Osteoblast (primary cell): Measurements from ENCODE around the gene C16orf74. TPM values are rescaled to one million over a fixed set of nuclear protein-coding genes. Genes with fewer than 3 reads are reported as not detected.

Source experiments
- DNase-seq: peaks from one replicate; pipeline ENCODE4 v3.0.0; 2011; ENCODE audit warnings: low spot score, mixed read lengths; ENCODE audit not compliant: insufficient read length; ENCODE audit errors: missing footprints
- H2AFZ ChIP-seq: 2 replicates; pipeline ENCODE4 v1.6.0; 2011; ENCODE audit warnings: mild to moderate bottlenecking, low read length
- H3K27ac ChIP-seq: 2 replicates; pipeline ENCODE4 v1.5.1; 2011; ENCODE audit warnings: mild to moderate bottlenecking, low read depth, low read length, moderate library complexity
- H3K27me3 ChIP-seq: 2 replicates; pipeline ENCODE4 v1.6.0; 2012; ENCODE audit warnings: mild to moderate bottlenecking, control low read depth, inconsistent platforms, low read length, moderate library complexity; ENCODE audit not compliant: insufficient read depth
- H3K36me3 ChIP-seq: 2 replicates; pipeline ENCODE4 v1.5.1; 2011; ENCODE audit warnings: mild to moderate bottlenecking, low read length, control low read depth, moderate library complexity; ENCODE audit not compliant: insufficient read depth
- H3K4me1 ChIP-seq: 2 replicates; pipeline ENCODE4 v1.5.1; 2011; ENCODE audit warnings: mild to moderate bottlenecking, low read length, control low read depth, moderate library complexity; ENCODE audit not compliant: insufficient read depth
- H3K4me2 ChIP-seq: 2 replicates; pipeline ENCODE4 v1.6.0; 2011; ENCODE audit warnings: mild to moderate bottlenecking, low read length; ENCODE audit not compliant: insufficient read depth
- H3K4me3 ChIP-seq: fragments of 200-600 bp; sonication (generic); 3 replicates; pipeline ENCODE4 v1.5.1; 2012; ENCODE audit warnings: mild to moderate bottlenecking, low read length, inconsistent platforms; ENCODE audit not compliant: insufficient read depth
- H3K79me2 ChIP-seq: 2 replicates; pipeline ENCODE4 v1.6.0; 2012; ENCODE audit warnings: mild to moderate bottlenecking, low read length, control low read depth, inconsistent platforms; ENCODE audit not compliant: insufficient read depth
- H3K9me3 ChIP-seq: 2 replicates; pipeline ENCODE4 v1.5.1; 2011; ENCODE audit warnings: low read depth, low read length, control low read depth
- H4K20me1 ChIP-seq: 2 replicates; pipeline ENCODE4 v1.6.0; 2012; ENCODE audit warnings: mild to moderate bottlenecking, low read length, control low read depth; ENCODE audit not compliant: insufficient read depth
- total RNA-seq: library from RNA; depleted of rRNA; stranded (reverse); fragments of >200 nt; gene quantifications from 2 replicates; pipeline ENCODE4 v1.2.3, GENCODE V29; 2012
- TF ChIP-seq, protein P1 (sequence below): IDR thresholded peaks from 2 replicates; pipeline ENCODE4 v1.5.1; 2011; ENCODE audit warnings: mild to moderate bottlenecking, low read depth, low read length, moderate library complexity; ENCODE audit errors: extremely low read depth

The C16orf74 gene
- total RNA-seq, 1 donor, result 0.72 TPM

DNA sequence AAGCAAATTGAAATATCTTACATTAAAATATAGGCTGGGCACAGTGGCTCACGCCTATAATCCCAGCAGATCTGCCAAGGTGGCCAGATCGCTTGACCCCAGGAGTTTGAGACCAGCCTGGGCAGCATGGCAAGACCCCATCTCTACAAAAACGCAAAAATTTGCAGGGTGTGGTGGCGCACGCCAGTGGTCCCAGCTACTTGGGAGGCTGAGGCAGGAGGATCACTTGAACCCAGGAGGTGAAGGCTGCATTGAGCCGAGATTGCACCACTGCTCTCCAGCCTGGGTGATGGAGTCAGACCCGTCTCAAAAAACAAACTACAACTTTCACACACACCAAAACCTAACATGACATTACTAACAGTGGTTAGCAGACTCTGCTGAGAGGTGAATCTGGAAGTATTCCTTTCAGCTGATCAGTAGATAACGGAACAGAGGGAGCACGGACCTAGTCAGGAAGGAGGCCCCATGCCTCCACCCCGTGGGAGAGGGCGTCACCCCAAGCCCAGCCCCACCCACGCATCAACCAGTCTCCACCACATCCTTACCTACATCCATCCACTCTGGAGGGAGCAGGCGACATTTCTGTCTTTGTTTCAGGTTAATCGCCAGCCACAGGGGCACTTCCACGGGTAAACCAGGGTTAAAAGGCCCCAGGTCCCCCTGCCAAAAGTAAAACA is 63.8 kb downstream of the C16orf74 start:
- Histone ChIP-seq H2AFZ (no peak overlapping the region), H3K4me1 (peaks cover 5% of the 10 kb centered on the region), H3K4me2 (no peak overlapping the region), H4K20me1 (no peaks in the 10 kb centered on the region), H3K4me3 (no peak overlapping the region), H3K9me3 (no peaks in the 10 kb centered on the region), H3K27me3 (peaks cover 5% of the 10 kb centered on the region), H3K79me2 (peaks cover 2% of the 10 kb centered on the region), H3K36me3 (no peaks in the 10 kb centered on the region), H3K27ac (no peak overlapping the region)
- DNase-seq, result peak; percentile 67
- TF ChIP-seq, protein P1, sequence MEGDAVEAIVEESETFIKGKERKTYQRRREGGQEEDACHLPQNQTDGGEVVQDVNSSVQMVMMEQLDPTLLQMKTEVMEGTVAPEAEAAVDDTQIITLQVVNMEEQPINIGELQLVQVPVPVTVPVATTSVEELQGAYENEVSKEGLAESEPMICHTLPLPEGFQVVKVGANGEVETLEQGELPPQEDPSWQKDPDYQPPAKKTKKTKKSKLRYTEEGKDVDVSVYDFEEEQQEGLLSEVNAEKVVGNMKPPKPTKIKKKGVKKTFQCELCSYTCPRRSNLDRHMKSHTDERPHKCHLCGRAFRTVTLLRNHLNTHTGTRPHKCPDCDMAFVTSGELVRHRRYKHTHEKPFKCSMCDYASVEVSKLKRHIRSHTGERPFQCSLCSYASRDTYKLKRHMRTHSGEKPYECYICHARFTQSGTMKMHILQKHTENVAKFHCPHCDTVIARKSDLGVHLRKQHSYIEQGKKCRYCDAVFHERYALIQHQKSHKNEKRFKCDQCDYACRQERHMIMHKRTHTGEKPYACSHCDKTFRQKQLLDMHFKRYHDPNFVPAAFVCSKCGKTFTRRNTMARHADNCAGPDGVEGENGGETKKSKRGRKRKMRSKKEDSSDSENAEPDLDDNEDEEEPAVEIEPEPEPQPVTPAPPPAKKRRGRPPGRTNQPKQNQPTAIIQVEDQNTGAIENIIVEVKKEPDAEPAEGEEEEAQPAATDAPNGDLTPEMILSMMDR, result no peak

DNA sequence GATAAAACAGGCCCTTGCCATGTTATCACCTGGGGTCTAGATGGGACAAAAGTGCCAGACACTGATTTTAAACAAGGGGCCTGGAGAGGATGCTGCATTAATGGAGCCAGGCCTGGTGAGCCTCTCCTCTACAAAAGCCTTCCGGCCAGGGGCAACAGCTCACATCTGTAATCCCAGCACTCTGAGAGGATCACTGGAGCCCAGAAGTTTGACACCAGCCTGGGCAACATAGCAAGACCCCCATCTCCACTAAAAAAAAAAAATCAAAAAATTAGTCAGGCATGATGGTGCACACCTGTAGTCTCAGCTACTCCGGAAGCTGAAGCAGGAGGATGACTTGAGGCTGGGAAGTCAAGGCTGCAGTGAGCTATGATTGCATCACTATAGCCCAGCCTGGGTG is 65.6 kb downstream of the C16orf74 start:
- Histone ChIP-seq H3K27me3 (no peaks in the 10 kb centered on the region), H3K79me2 (peaks cover 2% of the 10 kb centered on the region), H3K4me3 (no peak overlapping the region), H4K20me1 (no peaks in the 10 kb centered on the region), H2AFZ (no peak overlapping the region), H3K27ac (no peak overlapping the region), H3K36me3 (peaks cover 9% of the 10 kb centered on the region), H3K4me1 (peaks cover 5% of the 10 kb centered on the region), H3K4me2 (no peak overlapping the region), H3K9me3 (no peaks in the 10 kb centered on the region)
- TF ChIP-seq, protein P1, result no peak
- no peak for DNase-seq

DNA sequence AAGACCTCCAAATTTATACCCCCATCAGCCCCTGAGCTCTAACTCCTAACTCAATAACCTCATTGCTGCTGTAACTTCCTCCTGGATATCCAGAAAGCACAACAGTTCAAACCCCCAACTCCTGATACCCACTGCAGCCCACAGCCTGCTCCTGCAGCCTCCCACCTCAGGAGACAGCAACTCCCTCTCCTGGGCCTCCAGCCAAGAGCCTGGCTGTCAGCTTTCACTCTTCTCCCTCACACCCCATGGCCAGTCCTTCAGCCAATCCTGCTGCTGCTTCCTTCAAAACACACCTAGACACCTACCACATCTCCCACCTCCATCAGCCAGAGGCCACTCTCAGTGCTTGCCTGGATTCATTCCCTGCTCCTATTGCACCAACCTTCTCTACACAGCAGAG is 67.5 kb downstream of the C16orf74 start:
- TF ChIP-seq, protein P1, result no peak
- Histone ChIP-seq H3K4me2 (no peak overlapping the region), H3K9me3 (no peaks in the 10 kb centered on the region), H3K36me3 (peaks cover 12% of the 10 kb centered on the region), H3K4me3 (no peak overlapping the region), H3K4me1 (no peaks in the 10 kb centered on the region), H3K27me3 (no peaks in the 10 kb centered on the region), H4K20me1 (no peaks in the 10 kb centered on the region), H2AFZ (no peak overlapping the region), H3K27ac (no peak overlapping the region), H3K79me2 (peaks cover 2% of the 10 kb centered on the region)
- peak; percentile 52 for DNase-seq

DNA sequence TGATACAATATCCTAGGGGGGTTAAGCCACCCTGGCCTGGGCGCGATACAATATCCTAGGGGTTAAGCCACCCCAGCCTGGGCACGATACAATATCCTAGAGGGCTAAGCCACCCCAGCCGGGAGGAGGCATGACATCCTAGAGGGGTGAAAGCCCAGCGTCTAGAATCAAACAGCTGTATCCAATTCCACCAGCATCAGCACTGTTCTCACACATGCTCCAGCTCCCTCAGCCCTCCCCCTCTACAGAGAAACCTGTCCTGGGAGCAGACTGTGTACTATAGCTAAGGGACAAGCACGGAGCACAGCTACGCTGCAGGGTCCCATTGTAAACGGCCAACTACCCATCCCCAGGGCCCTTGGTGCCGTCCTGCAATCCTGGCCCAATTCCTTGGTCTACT is 68.4 kb downstream of the C16orf74 start:
- Histone ChIP-seq H3K4me2 (no peak overlapping the region), H3K27me3 (no peaks in the 10 kb centered on the region), H3K9me3 (no peaks in the 10 kb centered on the region), H3K4me1 (no peaks in the 10 kb centered on the region), H4K20me1 (no peaks in the 10 kb centered on the region), H3K4me3 (no peak overlapping the region), H3K36me3 (peaks cover 21% of the 10 kb centered on the region), H3K27ac (no peak overlapping the region), H3K79me2 (peaks cover under 1% of the 10 kb centered on the region), H2AFZ (no peak overlapping the region)
- TF ChIP-seq, protein P1, result no peak
- DNase-seq, result peak; percentile 56
